ENCODE results near the gene SFXN2.
"Not testable (repeated sequence)": the region's sequence is repeated elsewhere in the genome, so short reads cannot be mapped to it uniquely, and the experiment has no call there.

The SFXN2 gene

DNA sequence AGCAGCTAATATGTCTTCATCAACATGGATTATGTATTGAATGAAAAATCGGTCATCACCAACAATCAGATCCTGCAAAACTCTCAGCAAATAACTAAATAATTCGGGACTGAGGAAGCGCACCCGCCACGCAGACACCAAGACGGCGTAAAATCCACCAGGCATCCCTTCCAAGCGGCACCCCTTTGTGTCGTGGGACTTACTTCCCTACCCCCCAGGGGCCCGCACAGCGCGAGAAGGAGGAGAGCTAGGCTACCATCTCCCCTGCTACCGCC is 960 bp upstream of the SFXN2 start:
- no peak for DNase-seq (ENCODE audit: low read depth)
- TF ChIP-seq, protein P1, sequence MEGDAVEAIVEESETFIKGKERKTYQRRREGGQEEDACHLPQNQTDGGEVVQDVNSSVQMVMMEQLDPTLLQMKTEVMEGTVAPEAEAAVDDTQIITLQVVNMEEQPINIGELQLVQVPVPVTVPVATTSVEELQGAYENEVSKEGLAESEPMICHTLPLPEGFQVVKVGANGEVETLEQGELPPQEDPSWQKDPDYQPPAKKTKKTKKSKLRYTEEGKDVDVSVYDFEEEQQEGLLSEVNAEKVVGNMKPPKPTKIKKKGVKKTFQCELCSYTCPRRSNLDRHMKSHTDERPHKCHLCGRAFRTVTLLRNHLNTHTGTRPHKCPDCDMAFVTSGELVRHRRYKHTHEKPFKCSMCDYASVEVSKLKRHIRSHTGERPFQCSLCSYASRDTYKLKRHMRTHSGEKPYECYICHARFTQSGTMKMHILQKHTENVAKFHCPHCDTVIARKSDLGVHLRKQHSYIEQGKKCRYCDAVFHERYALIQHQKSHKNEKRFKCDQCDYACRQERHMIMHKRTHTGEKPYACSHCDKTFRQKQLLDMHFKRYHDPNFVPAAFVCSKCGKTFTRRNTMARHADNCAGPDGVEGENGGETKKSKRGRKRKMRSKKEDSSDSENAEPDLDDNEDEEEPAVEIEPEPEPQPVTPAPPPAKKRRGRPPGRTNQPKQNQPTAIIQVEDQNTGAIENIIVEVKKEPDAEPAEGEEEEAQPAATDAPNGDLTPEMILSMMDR (conservative IDR thresholded peaks at IDR 0.05; ENCODE audit: low read depth, low read length) = no peak
- H3K4me3 ChIP-seq (ENCODE audit: low read length) = peak overlapping the region; percentile 89

DNA sequence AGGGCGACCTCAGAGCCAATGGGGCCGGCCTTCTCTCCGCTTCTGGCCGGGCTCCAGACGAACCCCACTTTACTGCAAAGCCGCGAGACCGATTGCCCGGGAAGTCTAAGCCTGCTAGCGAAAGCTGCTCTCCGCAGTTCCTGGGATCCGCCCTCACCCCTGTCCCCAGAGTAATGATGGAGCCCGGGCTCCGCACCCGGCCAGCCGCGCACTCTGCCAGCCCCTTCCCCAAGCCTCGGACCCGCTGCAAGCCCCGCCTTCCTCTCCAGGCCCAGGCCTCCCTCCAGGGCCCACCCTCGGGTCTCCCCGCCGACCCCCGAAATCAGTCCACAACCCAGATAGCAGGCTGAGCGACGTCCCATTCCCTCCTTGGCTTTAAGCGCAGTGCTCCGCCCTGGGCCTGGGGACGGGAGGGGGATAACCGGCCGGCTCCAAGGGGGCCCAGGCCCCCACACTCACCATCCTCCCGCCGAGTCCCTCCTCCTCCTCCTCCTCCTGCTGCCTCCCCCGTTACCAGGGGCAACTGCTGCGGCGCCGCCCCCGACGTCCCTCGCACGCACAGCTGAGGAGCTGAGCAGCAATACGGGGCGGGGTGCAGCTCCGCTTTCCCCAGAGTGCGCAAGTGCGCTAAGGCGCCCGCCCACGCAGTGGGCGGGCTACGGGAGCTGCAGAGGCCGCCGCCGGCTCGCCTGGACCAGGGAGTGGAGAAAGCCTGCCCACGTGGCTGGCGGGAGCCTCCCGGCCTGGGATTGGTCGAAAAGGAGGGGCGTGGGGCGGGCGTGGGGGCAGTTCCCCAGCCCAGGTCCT is 419 bp upstream of the SFXN2 start, which contains the start of gene ARL3:
ARL3 (minus strand) TSS at position 584 of the 807 bp plus-strand sequence; CDS start at position 462, 122 bp downstream.
- H3K4me3 ChIP-seq (ENCODE audit: low read length) = peak within 1 kb of the TSS; percentile 89
- peak; percentile 93 for DNase-seq (ENCODE audit: low read depth)
- TF ChIP-seq, protein P1 (conservative IDR thresholded peaks at IDR 0.05; ENCODE audit: low read depth, low read length) = peak; percentile 44

DNA sequence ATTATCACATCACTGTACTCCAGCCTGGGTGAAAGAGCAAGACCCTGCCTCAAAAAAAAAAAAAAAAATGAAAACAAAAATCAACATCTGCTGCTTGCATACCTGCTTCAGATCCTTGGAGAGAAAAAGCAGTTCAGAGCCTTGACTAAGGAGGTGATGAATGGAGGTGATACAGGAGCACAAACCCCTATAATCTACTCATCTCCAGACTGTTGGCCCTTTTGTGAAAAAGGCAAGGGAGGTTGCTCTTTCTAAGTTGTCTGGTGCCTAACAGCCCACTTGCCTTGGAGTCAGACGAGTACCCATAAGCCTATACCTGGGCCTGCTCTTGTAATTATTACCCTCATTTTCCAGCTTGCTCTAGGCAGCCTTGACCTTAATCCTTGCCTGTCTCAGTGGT is 1.4 kb downstream of the SFXN2 start:
- DNase-seq (ENCODE audit: low read depth) = no peak
- TF ChIP-seq, protein P1 (conservative IDR thresholded peaks at IDR 0.05; ENCODE audit: low read depth, low read length) = no peak
- no peak overlapping the region for H3K4me3 ChIP-seq (ENCODE audit: low read length)

DNA sequence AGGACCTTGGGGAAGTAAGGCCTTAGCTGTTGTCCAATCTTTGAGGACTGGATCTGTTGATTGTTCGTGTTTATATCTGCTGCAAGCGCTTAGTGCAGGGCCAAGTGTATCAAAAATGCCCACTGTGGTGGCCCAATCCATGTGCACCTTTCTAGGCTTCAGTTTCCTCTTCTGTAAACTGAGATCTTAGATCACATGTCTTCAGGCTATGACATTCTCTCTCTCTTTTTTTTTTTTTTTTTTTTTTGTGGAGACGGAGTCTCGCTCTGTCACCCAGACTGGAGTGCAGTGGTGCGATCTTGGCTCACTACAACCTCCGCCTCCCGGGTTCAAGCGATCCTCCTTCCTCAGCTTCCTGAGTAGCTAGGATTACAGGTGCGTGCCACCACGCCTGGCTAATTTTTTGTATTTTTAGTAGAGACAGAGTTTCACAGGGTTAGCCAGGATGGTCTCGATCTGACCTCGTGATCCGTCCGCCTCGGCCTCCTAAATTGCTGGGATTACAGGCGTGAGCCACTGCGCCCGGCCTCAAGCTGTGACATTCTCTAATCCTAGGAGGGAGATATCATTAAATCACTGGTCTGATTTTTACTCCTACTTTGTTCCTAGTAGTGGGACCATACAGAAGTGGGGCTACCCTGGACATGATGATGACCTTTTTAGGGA is 2.6 kb downstream of the SFXN2 start:
- not testable (repeated sequence) for DNase-seq (ENCODE audit: low read depth); H3K4me3 ChIP-seq (ENCODE audit: low read length)

DNA sequence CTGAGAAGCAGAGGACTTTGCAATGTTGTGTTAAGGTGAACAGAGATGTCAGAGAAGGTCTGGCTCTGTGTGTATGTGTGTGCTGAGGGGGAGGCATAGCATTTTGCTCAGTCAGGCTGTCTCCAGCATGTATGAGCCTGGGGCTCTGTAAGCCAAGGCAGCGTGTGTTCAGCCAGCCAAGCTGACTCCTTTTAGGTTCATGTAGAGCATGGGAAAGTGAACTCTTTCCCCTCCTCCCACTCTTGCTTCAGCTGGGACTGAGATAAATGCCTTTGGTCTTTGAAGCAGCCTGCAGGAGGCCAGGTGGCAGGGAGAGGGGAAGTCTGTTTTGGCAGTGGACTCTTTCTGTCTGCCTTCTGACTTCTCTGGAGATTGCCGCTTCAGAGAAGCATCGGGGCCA is 3.8 kb downstream of the SFXN2 start:
- TF ChIP-seq, protein P1 (conservative IDR thresholded peaks at IDR 0.05; ENCODE audit: low read depth, low read length) = no peak
- no peak for DNase-seq (ENCODE audit: low read depth)
- H3K4me3 ChIP-seq (ENCODE audit: low read length) = no peak overlapping the region

DNA sequence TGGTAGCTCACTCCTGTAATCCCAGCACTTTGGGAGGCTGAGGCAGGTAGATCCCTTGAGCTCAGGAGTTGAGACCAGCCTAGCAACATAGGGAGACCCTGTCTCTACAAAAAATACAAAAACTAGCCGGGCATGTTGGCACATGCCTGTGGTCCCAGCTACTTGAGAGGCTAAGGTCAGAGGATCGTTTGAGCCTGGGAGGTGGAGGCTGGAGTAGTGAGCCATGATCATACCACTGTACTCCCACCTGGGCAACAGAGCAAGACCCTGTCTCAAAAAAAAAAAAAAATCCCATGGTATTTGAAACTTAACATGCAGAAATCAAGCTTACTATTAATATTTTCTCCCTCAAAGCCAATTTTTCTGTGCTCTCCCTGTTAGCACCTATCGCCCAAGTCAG is 5.9 kb downstream of the SFXN2 start:
- TF ChIP-seq, protein P1 (conservative IDR thresholded peaks at IDR 0.05; ENCODE audit: low read depth, low read length) = no peak

DNA sequence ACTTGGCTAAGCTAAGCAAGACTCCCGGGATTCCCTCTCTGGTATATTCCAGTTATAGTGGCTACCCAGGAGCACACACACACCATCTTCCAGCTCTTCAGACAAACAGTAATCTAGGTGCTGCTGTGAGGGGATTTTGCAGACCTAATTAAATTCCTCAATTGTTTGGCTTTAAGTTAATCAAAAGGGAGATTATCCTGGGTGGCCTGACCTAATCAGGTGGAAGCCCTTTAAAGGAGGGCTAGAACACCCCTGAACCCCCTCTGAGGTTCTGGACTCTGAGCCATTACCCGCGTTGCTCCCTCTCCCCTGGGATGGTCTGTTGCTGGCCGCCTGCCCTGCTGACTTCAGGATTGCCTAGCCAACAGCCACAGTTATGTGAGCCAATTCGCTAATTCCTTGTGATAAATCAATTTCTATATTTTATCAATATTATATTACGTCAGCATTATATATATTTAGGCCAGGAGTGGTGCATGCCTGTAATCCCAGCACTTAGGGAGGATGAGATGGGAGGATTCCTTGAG is 6.4 kb downstream of the SFXN2 start:
- TF ChIP-seq, protein P1 (conservative IDR thresholded peaks at IDR 0.05; ENCODE audit: low read depth, low read length) = no peak
- no peak overlapping the region for H3K4me3 ChIP-seq (ENCODE audit: low read length)

More for the DNA sequence above, 5.9 kb downstream of the SFXN2 start:
- H3K4me3 ChIP-seq (ENCODE audit: low read length) = no peak overlapping the region
- DNase-seq (ENCODE audit: low read depth) = no peak

More for the DNA sequence above, 6.4 kb downstream of the SFXN2 start:
- no peak for DNase-seq (ENCODE audit: low read depth)

Data from retinal pigment epithelial cell (primary cell).